Thoracic aorta endothelial cell (primary cell): ENCODE results near the gene MFAP5. TPM values are rescaled to one million over a fixed set of nuclear protein-coding genes. Genes with fewer than 3 reads are reported as not detected.

Source experiments
- small RNA-seq: library from RNA; depleted of rRNA; stranded (forward); fragments of <200 nt; gene quantifications from one replicate; pipeline ENCODE3, GENCODE V24; 2012
- total RNA-seq: library from RNA; depleted of rRNA; stranded (reverse); fragments of >200 nt; gene quantifications from 2 replicates; pipeline ENCODE4 v1.2.3, GENCODE V29; 2012

Gene MFAP5, protein sequence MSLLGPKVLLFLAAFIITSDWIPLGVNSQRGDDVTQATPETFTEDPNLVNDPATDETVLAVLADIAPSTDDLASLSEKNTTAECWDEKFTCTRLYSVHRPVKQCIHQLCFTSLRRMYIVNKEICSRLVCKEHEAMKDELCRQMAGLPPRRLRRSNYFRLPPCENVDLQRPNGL
- total RNA-seq = 0.13 TPM in 1 of 2 replicates, not detected in the other

DNA sequence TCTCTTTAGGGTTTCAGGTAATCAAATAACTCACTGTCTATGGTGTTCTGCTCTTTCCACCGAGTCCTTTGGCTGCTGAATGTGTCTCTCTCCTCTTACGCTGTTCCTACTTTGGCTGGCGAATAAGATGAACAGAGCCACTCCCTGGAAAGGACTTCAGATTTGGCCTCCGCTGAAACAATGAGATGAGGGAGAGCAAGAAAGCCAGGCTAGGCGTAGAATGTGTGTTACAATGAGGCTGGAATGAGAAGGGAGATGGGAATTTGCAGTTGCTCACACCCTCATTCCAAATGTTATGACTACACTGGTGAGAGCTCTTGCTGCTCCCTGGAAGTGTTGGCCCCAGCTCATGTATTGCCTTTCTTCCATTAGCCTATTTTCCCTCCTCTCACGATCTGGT, at the start of gene MFAP5:
TSS of gene MFAP5 (minus strand) at position 234 of the 400 bp plus-strand sequence. CDS start 722 bp downstream, outside the sequence.

DNA sequence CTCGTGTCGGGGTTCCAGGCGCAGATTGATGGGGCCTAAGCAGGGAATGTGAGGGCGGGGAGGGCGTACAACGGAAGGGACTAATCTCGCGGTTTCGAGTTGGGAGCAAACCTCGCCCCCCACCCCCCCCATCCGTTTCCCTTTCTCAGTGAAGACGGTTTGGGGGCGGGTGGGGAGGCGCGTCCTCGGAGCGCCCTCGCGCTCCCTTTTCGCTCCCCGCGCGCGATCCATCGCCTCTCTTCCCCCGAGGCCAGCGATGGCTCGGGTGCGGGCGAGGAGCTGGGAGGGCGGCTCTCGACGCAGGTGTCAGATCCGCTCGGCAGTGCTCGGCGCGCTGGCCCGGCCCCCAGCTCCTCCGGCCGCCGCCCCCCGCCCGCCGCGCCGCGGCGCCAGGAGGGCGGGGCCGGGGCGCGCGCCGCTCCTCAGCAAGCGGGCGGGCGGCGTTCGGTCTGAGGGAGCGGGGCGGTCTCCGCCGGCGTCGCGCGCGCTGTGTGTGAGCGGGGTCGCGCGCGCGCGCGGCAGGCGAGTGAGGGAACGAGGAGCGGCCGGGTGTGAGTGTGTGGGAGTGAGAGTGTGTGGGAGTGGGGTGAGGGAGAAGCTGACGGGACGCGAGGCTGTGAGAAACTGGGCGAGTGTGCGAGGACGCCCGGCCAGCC, 35.0 kb upstream of the MFAP5 start, which contains the start of gene RIMKLB:
TSS of gene RIMKLB (plus strand) at position 516 of the 656 bp plus-strand sequence. CDS start 15,876 bp downstream, outside the sequence.

DNA sequence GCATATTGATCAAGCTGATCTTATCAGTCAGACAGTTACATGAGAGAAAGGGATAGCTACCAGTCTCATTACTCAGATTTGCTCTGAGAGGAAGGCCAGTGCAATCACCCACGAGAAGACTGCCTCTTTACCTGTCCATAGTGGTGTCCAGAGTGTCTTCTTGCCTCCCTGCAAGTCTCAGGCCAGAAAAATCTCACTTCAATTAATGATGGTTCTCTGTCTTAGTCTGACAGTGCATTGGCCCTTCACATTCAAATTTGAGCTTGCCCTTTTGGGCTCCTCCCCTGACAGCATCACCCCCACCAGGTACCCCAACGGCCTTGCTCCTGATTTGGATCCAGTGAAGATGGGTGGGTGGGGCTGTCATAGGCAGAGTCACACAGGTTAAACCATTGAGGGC, 50.0 kb downstream of the MFAP5 start, which contains the start of gene AICDA:
TSS of gene AICDA (minus strand) at position 231 of the 400 bp plus-strand sequence. CDS start at position 139, 92 bp downstream.

Small RNA genes lying within 50 kb of the gene (small RNA-seq; reads per million reads assigned to genes)
- not detected for gene RF00564

Other genes with a start within 250 kb of the MFAP5 start
- not detected in 2 replicates for gene CLEC6A, start 206.9 kb downstream of the MFAP5 start, total RNA-seq
- not detected in 2 replicates for gene CLEC4D, start 149.3 kb downstream of the MFAP5 start, total RNA-seq
- not detected in 2 replicates for gene CLEC4E, start 121.9 kb downstream of the MFAP5 start, total RNA-seq
- gene AICDA, start 50.0 kb downstream of the MFAP5 start, total RNA-seq = not detected in 2 replicates
- 77.1 and 105 TPM in 2 replicates for gene RIMKLB, start 35.2 kb upstream of the MFAP5 start, total RNA-seq
- gene A2ML1, start 159.8 kb upstream of the MFAP5 start, total RNA-seq = not detected in 2 replicates